ENCODE results near the gene MAB21L4.

DNA sequence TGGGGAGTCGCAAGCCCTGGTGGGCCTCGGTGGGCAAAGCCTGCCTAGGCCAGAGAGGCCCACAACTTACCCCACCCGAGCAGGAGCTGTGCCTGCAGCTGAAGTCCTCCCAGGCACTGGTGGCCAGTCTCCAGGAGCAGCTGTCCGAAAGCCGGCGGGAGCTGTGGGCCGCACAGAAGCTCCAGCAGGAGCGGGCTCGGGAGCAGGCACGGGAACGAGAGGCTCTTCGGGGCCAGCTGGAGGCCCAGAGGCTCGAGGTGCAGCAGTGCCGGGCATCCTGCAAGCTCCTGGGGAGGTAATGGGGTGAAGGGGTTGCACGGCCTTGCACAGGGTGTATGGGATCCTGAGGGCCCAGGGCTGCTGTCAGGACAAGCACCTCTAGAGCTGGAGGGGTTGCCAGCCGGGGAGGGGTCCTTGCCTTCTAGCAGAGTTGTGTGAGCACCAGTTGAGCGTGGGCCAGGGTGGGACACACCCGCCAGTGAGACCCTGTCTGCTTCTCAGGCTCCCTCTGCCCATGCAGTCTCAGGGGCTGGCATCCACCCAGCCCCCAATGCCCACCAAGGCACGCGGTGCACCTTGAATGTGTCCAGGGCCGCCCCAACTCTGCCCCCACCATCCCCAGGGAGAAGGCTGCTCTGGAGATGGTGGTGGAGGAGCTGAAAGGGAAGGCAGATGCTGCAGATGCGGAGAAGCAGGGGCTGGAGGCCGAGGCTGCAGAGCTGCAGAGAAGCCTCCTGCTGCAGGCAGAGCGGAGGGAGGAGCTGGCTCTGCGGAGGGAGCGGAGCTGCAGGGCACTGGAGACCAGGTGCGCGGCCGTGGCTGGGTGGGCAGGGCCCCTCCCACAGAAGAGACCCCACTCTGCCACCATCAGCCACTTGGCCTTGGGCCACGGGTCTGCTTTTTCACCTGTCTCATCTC is 37.4 kb upstream of the MAB21L4 start:
- TF ChIP-seq, protein P1, sequence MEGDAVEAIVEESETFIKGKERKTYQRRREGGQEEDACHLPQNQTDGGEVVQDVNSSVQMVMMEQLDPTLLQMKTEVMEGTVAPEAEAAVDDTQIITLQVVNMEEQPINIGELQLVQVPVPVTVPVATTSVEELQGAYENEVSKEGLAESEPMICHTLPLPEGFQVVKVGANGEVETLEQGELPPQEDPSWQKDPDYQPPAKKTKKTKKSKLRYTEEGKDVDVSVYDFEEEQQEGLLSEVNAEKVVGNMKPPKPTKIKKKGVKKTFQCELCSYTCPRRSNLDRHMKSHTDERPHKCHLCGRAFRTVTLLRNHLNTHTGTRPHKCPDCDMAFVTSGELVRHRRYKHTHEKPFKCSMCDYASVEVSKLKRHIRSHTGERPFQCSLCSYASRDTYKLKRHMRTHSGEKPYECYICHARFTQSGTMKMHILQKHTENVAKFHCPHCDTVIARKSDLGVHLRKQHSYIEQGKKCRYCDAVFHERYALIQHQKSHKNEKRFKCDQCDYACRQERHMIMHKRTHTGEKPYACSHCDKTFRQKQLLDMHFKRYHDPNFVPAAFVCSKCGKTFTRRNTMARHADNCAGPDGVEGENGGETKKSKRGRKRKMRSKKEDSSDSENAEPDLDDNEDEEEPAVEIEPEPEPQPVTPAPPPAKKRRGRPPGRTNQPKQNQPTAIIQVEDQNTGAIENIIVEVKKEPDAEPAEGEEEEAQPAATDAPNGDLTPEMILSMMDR (IDR thresholded peaks at IDR 0.05 in 2 of 3, conservative IDR thresholded peaks at IDR 0.05 in 1 of 3; ENCODE audit: borderline replicate concordance in 1 of 3, insufficient read depth in 1 of 3, low read depth in 2 of 3, low read length in 2 of 3), result no peak
- TF ChIP-seq POLR2A (IDR thresholded peaks at IDR 0.05; ENCODE audit: borderline replicate concordance, extremely low read depth, insufficient read depth, insufficient read length) (no peak), YY1 (IDR thresholded peaks at IDR 0.05; ENCODE audit: extremely low read depth, insufficient replicate concordance, low read depth, low read length) (no peak), SRF (IDR thresholded peaks at IDR 0.05; ENCODE audit: low read depth) (no peak), RAD21 (IDR thresholded peaks at IDR 0.05; ENCODE audit: low read depth) (no peak), EZH2 (IDR thresholded peaks at IDR 0.05) (no peak), TCF7L2 (IDR thresholded peaks at IDR 0.05; ENCODE audit: borderline replicate concordance, extremely low read depth, insufficient read depth, insufficient read length) (no peak), POLR2AphosphoS5 (IDR thresholded peaks at IDR 0.05; ENCODE audit: low read depth, low read length) (no peak), SP1 (IDR thresholded peaks at IDR 0.05; ENCODE audit: low read depth) (no peak), ZNF274 (IDR thresholded peaks at IDR 0.05; ENCODE audit: low read depth, low read length) (no peak), CBX3 (IDR thresholded peaks at IDR 0.05; ENCODE audit: low read depth) (no peak)
- TF ChIP-seq, protein P2, sequence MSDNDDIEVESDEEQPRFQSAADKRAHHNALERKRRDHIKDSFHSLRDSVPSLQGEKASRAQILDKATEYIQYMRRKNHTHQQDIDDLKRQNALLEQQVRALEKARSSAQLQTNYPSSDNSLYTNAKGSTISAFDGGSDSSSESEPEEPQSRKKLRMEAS (IDR thresholded peaks at IDR 0.05), result no peak
